ENCODE measurements around the gene NPAS3.

- TF ChIP-seq CTCF (CRISPR knock-in tag; IDR thresholded peaks at IDR 0.05), result no peak
- no peak for TF ChIP-seq ZNF263 (CRISPR knock-in tag; IDR thresholded peaks at IDR 0.05)
- TF ChIP-seq ZMYM3 (CRISPR knock-in tag; IDR thresholded peaks at IDR 0.05), result no peak
- TF ChIP-seq RFX5 (IDR thresholded peaks at IDR 0.05; ENCODE audit: low read depth, low read length), result no peak
- no peak for TF ChIP-seq CAMTA2 (CRISPR knock-in tag; IDR thresholded peaks at IDR 0.05; ENCODE audit: borderline replicate concordance)
- TF ChIP-seq IRF2 (CRISPR knock-in tag; IDR thresholded peaks at IDR 0.05), result no peak
- TF ChIP-seq NFRKB (IDR thresholded peaks at IDR 0.05), result no peak
- no peak for TF ChIP-seq ZNF24 (IDR thresholded peaks at IDR 0.05)
- no peak for TF ChIP-seq DNMT1 (CRISPR knock-in tag; IDR thresholded peaks at IDR 0.05)
These were observed 30.4 kb downstream of the NPAS3 start for GRCh38 chr14:32968972-32969544.

Measured in HepG2 (cell line).